ENCODE results near the gene SCP2.

The SCP2 gene

DNA sequence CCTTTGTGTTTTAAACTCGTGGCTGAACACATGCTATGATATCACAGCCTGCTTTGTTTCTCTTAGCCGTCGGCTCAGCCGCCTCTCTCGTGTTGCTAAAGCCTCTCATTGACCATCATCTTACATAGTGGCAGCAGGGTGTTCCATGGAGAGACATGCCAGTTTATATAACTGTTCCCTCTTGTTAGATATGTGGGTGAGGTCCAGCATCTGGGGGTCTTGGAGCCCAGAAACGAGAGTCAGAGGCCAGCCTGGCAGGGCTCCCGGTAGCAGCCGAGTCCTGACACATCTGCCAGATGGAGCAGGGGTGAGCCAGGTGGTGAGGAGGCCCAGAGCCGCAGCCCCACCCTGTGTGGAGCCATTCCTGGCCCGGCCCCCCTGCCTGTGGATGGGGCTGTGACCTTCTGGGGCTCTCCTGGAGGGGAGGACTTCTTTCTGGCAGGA is 146.8 kb downstream of the SCP2 start:
- H3K4me1 Mint-ChIP-seq (ENCODE audit: low read depth in 2 of 2) = peaks cover 0 to 8% of the 10 kb centered on the region in 2 donors
- H3K9me3 Mint-ChIP-seq = no peaks in the 10 kb centered on the region
- DNase-seq (no peak), ATAC-seq (replicated peaks) (no peak)
- no peaks in the 10 kb centered on the region for H3K36me3 Mint-ChIP-seq (ENCODE audit: insufficient read depth)
- H3K4me3 Mint-ChIP-seq = no peak overlapping the region
- no peaks in the 10 kb centered on the region for H3K27me3 Mint-ChIP-seq
- H3K27ac Mint-ChIP-seq = no peak overlapping the region

DNA sequence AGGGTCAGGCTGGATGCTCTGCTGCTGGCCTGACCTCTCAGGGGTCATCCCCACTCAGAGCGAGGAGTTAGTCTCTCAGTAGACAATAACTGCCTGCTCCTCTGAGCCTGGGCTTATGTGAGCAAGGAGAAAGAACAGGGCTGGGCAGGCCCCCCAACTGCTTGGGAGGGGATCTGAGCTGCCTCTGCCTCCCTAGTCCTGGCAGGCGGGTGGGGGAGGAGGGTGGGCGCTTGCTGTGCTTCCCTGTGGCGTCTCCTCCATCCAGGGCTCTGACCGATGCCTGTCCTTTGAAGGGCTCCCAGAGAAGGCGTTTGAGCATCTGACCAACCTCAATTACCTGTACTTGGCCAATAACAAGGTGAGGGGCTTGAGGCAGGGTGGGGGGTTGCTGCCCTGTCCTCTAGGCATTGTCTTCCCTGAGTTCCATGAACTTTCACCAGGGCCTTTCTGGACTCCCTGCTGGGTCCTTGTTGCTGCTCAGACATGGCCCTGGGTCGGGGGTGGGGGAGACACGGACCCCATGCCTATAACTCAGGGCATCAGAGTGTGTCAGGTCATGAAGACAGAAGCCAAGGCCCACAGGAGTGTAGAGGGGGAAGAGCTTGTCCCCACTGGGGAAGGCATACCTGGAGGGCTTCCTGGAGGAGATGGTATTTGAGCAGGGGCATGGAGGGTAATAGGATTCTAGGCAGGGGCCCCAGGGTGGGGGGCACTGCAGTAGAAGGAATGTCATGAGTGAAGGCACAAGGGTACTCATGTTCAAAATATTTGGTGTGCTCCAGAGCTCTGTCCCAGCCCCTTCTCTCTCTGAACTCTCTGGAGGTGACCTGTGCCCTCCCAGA is 147.5 kb downstream of the SCP2 start:
- Mint-ChIP-seq H3K4me3 (no peak overlapping the region), H3K27ac (no peak overlapping the region), H3K27me3 (no peaks in the 10 kb centered on the region), H3K36me3 (ENCODE audit: insufficient read depth) (no peaks in the 10 kb centered on the region), H3K9me3 (no peaks in the 10 kb centered on the region), H3K4me1 (ENCODE audit: low read depth in 2 of 2) (peaks cover 0 to 8% of the 10 kb centered on the region in 2 donors)
- DNase-seq (no peak), ATAC-seq (replicated peaks) (no peak)

DNA sequence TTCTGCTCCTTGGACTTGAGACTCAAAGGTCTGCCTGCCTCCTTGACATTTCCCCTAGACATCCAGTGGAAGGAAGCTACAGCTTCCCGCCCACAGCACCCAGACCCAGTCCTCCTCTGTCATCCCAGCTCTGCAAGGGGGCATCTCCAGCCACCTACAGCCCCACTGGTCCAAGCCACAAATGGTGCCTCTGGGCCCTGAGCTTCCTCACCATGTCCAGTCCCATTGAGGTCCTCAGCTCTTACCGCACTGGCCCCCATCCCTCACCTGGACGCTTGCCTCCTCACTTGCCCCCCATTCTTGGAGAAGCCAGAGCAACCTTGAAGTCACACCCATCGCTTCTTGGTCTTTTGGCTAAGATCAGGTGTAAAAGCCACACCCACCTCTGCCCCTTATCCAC is 148.1 kb downstream of the SCP2 start:
- ATAC-seq (replicated peaks) (no peak), DNase-seq (no peak)
- peaks cover 0 to 8% of the 10 kb centered on the region in 2 donors for H3K4me1 Mint-ChIP-seq (ENCODE audit: low read depth in 2 of 2)
- no peaks in the 10 kb centered on the region for H3K9me3 Mint-ChIP-seq
- H3K4me3 Mint-ChIP-seq = no peak overlapping the region
- H3K27ac Mint-ChIP-seq = no peak overlapping the region
- no peaks in the 10 kb centered on the region for H3K36me3 Mint-ChIP-seq (ENCODE audit: insufficient read depth)
- no peaks in the 10 kb centered on the region for H3K27me3 Mint-ChIP-seq

DNA sequence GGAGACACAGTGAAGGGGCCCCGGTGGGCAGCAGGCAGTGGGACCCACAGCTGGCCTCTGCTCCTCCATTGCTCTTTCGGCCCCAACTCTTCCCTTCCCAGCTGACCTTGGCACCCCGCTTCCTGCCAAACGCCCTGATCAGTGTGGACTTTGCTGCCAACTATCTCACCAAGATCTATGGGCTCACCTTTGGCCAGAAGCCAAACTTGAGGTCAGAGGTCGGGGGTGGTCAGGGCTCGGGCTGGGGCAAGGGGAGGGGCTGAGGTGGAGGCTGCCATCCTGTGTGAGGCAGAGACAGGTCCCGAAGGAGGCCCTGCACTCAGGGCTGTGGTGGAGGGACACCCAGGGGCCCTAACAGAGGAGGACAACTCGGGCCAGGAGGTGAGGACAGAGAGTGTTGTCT is 148.7 kb downstream of the SCP2 start:
- Mint-ChIP-seq H3K36me3 (ENCODE audit: insufficient read depth) (no peaks in the 10 kb centered on the region), H3K4me3 (no peak overlapping the region), H3K9me3 (no peaks in the 10 kb centered on the region), H3K4me1 (ENCODE audit: low read depth in 2 of 2) (peaks cover 0 to 8% of the 10 kb centered on the region in 2 donors), H3K27ac (peak overlapping the region in 1 of 2 donors; percentile 57), H3K27me3 (no peaks in the 10 kb centered on the region)
- no peak for DNase-seq
- ATAC-seq (replicated peaks) = no peak

DNA sequence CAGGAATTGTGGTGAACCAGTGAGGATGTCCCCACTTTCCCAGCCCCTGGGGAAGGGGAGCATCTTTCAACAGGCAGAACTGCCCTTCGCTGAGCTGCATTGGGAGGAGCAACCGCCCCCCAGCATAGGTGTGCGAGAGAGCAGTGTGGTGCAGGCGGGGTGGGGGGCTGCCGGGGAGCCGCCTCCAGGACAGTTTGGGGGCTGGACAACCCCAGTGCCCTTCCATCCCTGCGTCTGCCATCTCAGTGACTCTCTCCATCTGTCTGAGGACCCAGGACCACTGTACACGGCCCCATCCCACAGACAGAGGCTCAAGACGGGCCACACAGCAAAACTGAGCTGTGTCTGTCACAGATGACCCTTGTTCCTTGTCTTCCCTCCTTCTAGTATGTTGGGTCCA is 149.1 kb downstream of the SCP2 start:
- H3K27ac Mint-ChIP-seq = peak overlapping the region in 1 of 2 donors; percentile 57
- H3K27me3 Mint-ChIP-seq = no peaks in the 10 kb centered on the region
- no peaks in the 10 kb centered on the region for H3K9me3 Mint-ChIP-seq
- ATAC-seq (replicated peaks) (no peak), DNase-seq (no peak)
- H3K4me1 Mint-ChIP-seq (ENCODE audit: low read depth in 2 of 2) = peaks cover 0 to 8% of the 10 kb centered on the region in 2 donors
- H3K36me3 Mint-ChIP-seq (ENCODE audit: insufficient read depth) = no peaks in the 10 kb centered on the region
- H3K4me3 Mint-ChIP-seq = no peak overlapping the region

DNA sequence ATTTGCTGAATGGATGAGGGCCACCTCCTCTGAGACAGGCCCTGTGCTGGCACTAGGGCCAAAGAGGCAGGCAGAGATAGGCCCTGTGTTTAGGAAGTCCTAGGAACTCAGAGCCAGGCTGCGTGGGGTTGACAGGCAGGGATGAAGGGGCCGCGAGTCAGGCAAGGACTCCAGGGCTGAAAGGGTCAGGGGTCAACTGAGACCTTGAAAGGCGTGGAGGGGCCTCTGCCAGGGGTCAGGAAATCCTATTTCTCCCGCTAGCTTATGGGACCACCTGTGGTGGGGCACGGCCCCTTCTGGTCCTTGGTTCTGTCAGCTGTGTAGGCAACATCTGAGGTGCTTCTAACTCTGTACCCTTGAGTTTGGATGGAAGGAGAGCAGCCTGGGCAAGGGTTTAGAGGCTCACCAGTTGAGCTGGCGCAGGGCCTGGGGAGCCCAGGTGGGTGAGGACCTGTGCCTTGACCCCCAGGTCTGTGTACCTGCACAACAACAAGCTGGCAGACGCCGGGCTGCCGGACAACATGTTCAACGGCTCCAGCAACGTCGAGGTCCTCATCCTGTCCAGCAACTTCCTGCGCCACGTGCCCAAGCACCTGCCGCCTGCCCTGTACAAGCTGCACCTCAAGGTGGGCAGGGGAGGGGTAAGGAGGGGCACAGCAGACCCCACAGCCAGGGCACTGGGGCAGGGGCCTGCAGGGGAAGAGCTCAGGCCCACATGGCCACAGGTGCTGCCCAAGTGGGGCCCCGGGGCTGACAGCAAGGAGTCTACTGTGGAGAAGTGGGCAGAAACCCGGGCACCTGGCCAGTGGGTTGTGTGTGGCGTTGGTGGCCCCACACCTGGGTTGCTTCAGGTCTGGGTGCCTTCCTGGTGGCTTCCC is 149.9 kb downstream of the SCP2 start:
- Mint-ChIP-seq H3K4me1 (ENCODE audit: low read depth in 2 of 2) (peaks cover 0 to 8% of the 10 kb centered on the region in 2 donors), H3K27ac (peak overlapping the region in 1 of 2 donors; percentile 41), H3K36me3 (ENCODE audit: insufficient read depth) (no peaks in the 10 kb centered on the region), H3K9me3 (no peaks in the 10 kb centered on the region), H3K27me3 (no peaks in the 10 kb centered on the region), H3K4me3 (no peak overlapping the region)
- DNase-seq (no peak), ATAC-seq (replicated peaks) (no peak)

DNA sequence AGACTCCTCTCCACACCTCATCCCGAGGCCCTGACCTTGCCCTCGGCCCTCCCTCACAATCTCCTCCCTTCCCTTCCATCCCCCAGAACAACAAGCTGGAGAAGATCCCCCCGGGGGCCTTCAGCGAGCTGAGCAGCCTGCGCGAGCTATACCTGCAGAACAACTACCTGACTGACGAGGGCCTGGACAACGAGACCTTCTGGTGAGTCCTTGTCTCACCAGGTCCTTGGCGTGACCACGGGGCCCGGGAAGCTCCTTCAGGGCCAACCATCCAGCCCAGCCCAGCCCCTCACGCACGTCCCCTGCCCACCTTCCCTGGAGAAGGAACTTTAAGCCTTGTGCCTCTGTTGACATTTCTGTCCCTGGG is 150.5 kb downstream of the SCP2 start:
- no peaks in the 10 kb centered on the region for H3K27me3 Mint-ChIP-seq
- no peak overlapping the region for H3K4me3 Mint-ChIP-seq
- no peaks in the 10 kb centered on the region for H3K9me3 Mint-ChIP-seq
- DNase-seq (no peak), ATAC-seq (replicated peaks) (no peak)
- H3K4me1 Mint-ChIP-seq (ENCODE audit: low read depth in 2 of 2) = peaks cover 4 to 9% of the 10 kb centered on the region in 2 donors
- H3K36me3 Mint-ChIP-seq (ENCODE audit: insufficient read depth) = no peaks in the 10 kb centered on the region
- no peak overlapping the region for H3K27ac Mint-ChIP-seq

DNA sequence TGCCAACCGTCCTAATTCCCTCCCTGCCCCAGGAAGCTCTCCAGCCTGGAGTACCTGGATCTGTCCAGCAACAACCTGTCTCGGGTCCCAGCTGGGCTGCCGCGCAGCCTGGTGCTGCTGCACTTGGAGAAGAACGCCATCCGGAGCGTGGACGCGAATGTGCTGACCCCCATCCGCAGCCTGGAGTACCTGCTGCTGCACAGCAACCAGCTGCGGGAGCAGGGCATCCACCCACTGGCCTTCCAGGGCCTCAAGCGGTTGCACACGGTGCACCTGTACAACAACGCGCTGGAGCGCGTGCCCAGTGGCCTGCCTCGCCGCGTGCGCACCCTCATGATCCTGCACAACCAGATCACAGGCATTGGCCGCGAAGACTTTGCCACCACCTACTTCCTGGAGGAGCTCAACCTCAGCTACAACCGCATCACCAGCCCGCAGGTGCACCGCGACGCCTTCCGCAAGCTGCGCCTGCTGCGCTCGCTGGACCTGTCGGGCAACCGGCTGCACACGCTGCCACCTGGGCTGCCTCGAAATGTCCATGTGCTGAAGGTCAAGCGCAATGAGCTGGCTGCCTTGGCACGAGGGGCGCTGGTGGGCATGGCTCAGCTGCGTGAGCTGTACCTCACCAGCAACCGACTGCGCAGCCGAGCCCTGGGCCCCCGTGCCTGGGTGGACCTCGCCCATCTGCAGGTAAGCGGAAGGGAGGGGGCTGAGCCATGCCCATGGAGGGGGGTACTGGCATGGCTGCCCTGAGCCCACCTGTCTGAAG is 151.4 kb downstream of the SCP2 start:
- no peak overlapping the region for H3K4me3 Mint-ChIP-seq
- H3K9me3 Mint-ChIP-seq = no peaks in the 10 kb centered on the region
- no peak for DNase-seq
- H3K36me3 Mint-ChIP-seq (ENCODE audit: insufficient read depth) = no peaks in the 10 kb centered on the region
- H3K4me1 Mint-ChIP-seq (ENCODE audit: low read depth in 2 of 2) = peaks cover 13 to 16% of the 10 kb centered on the region in 2 donors
- no peak overlapping the region for H3K27ac Mint-ChIP-seq
- no peaks in the 10 kb centered on the region for H3K27me3 Mint-ChIP-seq
- ATAC-seq (replicated peaks) = no peak

DNA sequence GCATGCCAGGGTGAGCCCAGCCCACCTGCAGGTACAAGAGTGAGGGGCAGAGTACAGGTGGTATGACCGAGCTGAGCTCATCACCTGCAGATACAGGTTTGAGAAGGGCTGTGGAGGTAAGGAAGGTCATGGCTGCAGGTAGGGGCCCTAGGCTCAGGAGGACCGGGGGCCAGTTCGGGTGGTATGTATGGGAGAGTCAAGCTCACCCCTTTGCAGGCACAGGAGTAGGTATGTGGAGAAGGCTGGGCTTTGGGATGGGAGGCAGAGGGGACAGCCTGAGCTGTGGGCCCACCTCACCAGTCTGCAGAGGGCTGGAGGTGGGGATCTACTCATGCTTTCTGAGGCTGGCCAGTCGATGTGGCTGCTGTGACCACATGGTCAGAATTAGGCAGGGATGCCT is 152.2 kb downstream of the SCP2 start:
- no peak for ATAC-seq (replicated peaks)
- no peak for DNase-seq
- H3K36me3 Mint-ChIP-seq (ENCODE audit: insufficient read depth) = no peaks in the 10 kb centered on the region
- H3K4me3 Mint-ChIP-seq = no peak overlapping the region
- H3K27ac Mint-ChIP-seq = no peak overlapping the region
- peaks cover 17 to 21% of the 10 kb centered on the region in 2 donors for H3K4me1 Mint-ChIP-seq (ENCODE audit: low read depth in 2 of 2)
- H3K27me3 Mint-ChIP-seq = no peaks in the 10 kb centered on the region
- H3K9me3 Mint-ChIP-seq = no peaks in the 10 kb centered on the region

DNA sequence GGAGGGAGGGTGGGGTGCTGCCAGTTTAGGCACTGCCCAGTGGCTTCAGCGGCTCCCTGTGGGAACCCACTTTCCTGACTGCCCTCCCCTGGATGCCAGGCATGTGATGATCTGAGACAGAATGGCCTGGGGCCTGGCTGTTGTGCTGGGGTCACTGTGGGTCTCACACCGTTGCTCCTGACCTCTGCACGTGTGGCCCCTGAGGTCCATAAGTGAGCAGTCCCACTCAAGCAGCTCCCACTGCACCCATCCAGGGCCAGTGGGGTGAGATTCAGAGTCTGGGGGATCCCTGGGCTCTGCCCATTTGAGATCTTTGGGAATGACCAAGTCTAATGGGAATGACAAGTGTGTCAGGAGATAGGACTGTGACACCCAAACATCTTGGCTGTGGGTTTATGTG is 153.0 kb downstream of the SCP2 start:
- ATAC-seq (replicated peaks) (no peak), DNase-seq (no peak)
- no peaks in the 10 kb centered on the region for H3K9me3 Mint-ChIP-seq
- no peak overlapping the region for H3K27ac Mint-ChIP-seq
- peaks cover 25 to 26% of the 10 kb centered on the region in 2 donors for H3K4me1 Mint-ChIP-seq (ENCODE audit: low read depth in 2 of 2)
- H3K27me3 Mint-ChIP-seq = no peaks in the 10 kb centered on the region
- H3K4me3 Mint-ChIP-seq = no peak overlapping the region
- H3K36me3 Mint-ChIP-seq (ENCODE audit: insufficient read depth) = peaks cover 6% of the 10 kb centered on the region

DNA sequence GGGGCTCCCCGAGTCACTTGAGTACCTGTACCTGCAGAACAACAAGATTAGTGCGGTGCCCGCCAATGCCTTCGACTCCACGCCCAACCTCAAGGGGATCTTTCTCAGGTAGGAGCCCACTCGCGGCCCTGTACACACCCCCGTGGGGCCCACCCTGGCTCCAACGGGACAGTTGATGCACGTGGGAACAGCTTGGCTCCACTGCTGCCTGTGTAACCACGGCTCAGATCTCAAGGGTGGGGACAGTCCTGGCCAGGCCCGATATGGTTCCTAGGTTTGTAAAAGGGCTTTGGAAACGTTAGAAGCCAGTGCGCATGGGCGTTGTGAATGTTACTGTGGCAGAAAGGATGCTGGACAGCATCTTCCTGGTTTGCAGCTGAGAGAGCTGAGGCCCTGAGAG is 153.7 kb downstream of the SCP2 start:
- Mint-ChIP-seq H3K36me3 (ENCODE audit: insufficient read depth) (peaks cover 10% of the 10 kb centered on the region), H3K9me3 (no peaks in the 10 kb centered on the region), H3K4me1 (ENCODE audit: low read depth in 2 of 2) (peaks cover 21 to 26% of the 10 kb centered on the region in 2 donors), H3K27ac (peak overlapping the region in 1 of 2 donors; percentile 56), H3K27me3 (no peaks in the 10 kb centered on the region), H3K4me3 (no peak overlapping the region)
- ATAC-seq (replicated peaks) (no peak), DNase-seq (no peak)

DNA sequence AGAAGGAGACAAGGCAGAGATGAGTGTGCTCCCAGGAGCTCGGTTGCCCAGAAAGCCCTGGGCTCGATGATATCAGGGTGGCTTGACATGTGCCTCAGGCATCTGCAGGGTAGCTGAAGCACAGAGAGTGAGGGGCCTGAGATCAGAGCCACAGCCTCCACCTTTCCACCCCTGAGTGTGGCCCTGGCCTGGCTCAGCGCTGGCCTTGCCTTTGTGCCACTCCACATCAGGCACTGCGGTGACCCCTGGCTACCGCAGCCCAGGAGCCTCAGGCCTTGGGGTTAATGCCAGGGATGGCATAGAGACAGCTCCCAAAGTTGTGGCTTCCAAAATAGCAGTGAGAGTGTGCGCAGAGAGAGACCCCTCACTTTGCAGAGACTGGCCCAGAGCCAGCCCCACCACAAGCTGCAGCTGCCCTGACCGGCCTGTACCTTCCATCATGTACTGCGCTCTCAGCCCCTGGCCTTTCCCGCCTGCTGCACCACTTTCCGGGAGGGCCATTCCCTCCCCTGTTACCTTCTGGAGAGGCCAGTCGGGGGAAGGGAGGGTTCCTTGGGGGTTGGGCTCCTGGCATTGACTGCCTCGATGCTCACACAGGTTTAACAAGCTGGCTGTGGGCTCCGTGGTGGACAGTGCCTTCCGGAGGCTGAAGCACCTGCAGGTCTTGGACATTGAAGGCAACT is 154.4 kb downstream of the SCP2 start:
- peak overlapping the region; percentile 35 to 56 for H3K27ac Mint-ChIP-seq
- ATAC-seq (replicated peaks) (no peak), DNase-seq (no peak)
- peaks cover 21 to 26% of the 10 kb centered on the region in 2 donors for H3K4me1 Mint-ChIP-seq (ENCODE audit: low read depth in 2 of 2)
- H3K36me3 Mint-ChIP-seq (ENCODE audit: insufficient read depth) = peaks cover 10% of the 10 kb centered on the region
- H3K4me3 Mint-ChIP-seq = no peak overlapping the region
- no peaks in the 10 kb centered on the region for H3K9me3 Mint-ChIP-seq
- H3K27me3 Mint-ChIP-seq = no peaks in the 10 kb centered on the region
